NCI-H1417 treated with DMSO at 0.1 percent for 48 hours (cell line): Measurements from ENCODE around the gene SUPT5H.

Source experiments
- DNase-seq: peaks from one replicate; lab custom pipeline; 2025; lab: John Stamatoyannopoulos, UW

Gene SUPT5H

DNA sequence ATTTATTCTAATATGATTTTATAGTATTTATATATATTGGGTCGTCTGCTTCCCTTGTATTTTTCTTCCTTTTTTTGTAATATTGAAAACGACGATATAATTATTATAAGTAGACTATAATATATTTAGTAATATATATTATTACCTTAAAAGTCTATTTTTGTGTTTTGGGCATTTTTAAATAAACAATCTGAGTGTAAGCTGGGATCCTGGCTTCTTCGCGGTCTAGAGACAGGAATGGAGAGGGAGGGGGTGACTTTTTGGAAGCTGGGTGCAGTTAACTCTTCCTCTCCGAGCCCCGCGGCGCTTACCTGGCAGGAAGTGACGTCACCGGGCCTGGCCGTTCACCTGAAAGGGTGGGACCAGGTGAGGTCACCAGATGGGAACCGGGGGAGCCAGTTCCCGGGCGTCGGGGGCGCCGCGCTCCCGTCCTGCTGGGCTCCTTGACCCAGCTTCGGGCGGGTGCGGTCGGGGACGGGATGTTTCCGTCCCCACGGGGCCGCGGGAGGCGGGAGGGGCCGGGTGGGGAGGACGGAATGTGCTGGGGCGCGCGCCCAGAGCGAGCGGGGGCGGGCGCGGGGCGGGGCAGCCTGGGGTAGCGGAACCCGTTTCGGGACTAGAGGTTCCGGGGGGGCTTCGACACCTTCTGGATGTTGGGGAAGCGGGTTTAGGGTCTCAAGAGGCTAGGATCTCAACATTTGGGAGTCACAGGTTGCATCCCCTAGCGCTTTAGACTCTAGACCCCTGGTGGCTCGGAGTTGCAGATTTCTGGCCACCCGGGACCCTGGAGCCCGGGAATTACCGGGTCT is 36.0 kb upstream of the SUPT5H start:
- peak; percentile 27 for DNase-seq

- no peak for DNase-seq
Observed at GRCh38 chr19:39410017-39410830, 35.2 kb upstream of the SUPT5H start.

DNA sequence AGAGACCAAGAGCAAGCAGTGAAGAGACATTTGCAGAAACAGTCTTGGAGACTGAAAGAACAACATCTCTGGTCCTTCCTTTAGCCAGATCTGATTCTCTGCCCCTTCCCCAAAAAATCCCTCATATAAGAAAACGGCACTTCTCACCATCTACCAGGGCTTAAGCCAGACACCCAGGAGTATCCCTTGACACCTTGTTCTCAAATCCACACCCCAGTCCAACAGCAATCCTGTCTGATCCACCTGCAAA is 34.6 kb upstream of the SUPT5H start:
- no peak for DNase-seq

GRCh38 chr19:39411081-39411831 is 34.1 kb upstream of the SUPT5H start:
- DNase-seq: no peak

- DNase-seq: peak; percentile 83
Observed at GRCh38 chr19:39411832-39412099, 33.6 kb upstream of the SUPT5H start.

- DNase-seq: peak; percentile 84
Observed at GRCh38 chr19:39412100-39412866, 33.1 kb upstream of the SUPT5H start, which contains the start of gene PLEKHG2. PLEKHG2 (plus strand) TSS chr19:39412669; CDS start chr19:39414087, 1,418 bp downstream.

DNA sequence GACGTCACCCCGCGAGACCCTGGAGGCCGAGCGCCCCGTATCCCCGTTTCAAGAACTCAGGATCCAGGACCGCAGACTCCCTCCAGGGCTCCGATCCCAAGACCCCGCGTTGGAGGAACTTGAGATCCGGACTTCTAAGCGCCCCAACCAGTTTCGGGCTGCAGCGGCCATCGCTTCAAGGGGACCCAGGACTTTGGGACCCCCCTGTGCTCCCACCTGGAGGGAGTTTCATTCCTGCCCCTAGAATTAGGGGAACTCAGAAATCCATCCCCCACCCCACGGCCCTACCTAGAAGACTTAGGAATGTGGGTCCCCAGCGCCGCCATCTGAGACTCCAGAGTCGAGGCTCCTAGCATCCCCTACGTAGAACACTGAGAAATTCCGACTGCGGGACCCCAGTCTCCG is 32.5 kb upstream of the SUPT5H start:
- DNase-seq: no peak

DNA sequence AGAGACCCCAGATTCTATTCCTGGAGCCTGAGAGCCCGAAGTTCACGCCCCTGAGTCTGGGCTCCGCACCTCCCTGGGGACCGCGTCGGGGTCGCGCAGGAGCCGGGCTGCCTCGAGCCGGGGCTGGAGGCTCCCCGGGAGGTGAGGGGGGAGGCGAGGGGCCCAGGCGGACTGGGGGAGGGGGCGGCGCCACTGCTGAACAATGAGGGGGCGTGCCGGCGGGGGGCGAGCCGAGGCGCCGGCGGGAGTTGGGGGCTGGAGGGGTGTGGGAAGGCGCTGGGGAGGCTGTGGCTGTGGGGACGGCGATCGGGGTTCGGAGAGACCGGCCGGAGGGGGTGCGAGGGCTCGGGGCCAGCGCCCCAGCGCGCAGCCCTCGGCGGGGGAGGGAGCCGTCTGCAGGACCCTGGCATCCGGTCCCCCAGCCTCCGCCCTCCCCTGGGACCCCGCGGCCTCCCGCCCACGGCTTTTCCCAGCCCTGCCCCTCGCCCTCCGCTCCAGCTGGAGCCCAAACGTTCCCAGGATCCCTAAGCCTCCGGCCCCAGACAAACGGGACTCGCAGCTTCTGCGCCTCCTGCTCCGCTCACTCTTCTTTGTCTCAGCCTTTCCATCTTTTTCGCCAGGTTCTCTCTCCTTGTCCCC is 32.0 kb upstream of the SUPT5H start:
- no peak for DNase-seq

DNA sequence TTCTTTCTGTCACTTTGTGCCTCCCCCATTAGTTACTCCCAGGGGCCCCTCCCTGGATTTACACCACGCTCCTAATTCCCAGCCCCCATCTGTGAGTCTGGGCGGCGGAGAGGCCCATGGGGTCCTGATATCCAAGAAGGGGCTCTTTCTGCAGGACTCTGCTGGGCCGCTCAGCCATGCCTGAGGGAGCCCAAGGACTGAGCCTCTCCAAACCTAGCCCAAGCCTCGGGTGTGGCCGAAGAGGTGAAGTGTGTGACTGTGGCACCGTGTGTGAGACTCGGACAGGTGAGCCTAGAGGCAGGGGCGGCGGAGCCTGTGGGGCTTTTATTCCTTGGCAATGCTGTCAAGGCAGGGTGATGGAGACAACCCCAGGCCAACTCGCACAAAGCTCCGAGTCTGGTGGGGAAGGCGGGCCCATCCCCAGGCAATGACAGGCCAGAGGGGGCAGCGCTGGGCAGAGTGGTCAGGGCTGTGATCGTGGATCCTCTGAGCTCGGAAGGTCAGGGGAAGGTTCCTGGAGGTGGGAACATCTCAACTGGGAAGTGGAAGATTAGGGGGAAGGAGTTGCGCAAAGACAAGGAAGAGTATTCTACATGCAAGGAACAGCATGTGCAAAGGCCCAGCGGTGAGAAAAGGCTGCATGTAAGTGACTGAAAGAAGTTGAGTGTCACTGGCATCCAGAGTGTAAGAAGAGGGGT is 31.3 kb upstream of the SUPT5H start:
- DNase-seq: no peak

DNA sequence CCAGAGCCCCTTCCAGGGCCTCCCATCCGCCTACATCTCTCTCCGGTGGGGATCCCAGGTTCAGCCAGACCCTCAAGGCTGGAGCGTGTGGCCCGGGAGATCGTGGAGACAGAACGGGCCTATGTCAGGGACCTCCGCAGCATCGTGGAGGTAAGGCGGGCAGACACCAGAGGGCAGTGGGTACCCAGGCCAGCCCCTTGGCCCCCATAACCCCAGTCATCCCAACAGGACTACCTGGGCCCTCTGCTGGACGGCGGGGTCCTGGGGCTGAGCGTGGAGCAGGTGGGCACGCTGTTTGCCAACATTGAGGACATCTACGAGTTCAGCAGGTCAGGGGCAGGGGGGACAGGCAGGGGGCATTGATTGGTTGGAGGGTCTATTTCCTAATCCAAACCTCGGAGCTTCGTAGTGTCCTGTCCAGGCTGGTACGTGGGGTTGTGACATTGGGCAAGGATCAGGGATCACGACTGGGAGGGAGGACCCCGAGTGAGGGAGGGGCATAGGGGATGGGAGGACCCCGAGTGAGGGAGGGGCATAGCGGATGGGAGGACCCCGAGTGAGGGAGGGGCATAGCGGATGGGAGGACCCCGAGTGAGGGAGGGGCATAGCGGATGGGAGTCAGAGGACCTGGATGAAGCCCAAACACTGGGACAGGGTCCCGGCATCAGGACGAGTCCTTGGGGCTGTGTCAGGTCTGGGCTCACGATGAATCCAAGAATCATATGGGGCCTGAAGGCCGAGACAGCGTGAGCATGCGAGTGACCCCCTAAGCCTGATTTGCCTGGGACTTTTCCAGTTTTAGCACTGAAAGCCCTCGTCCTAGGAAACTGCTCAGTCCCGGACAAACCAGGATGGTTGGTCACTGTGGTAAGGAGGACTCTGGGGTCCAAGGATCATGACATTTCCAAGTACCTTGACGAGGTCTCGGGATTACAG is 30.0 kb upstream of the SUPT5H start:
- DNase-seq: no peak

- no peak for DNase-seq
Observed at GRCh38 chr19:39416152-39417120, 28.9 kb upstream of the SUPT5H start.

GRCh38 chr19:39417463-39418181 is 27.8 kb upstream of the SUPT5H start:
- no peak for DNase-seq

DNA sequence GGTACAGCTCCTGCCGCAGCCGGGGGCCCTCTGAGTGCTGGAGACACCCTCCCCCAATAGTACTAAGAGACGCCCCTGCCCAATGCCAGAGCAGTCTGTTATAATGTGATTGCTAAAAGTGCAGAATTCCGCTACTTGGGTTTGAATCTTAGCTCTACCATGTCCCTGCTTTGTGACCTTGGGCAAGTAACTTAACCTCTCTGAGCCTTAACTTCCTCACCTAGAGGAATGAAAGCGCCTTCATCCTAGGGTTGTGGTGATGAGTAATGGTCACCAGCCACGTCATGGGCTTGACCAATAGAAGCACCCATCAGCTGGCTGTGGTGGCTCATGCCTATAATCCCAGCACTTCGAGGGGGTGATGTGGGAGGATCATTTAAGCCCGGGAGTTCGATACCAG is 26.4 kb upstream of the SUPT5H start:
- DNase-seq: no peak

DNA sequence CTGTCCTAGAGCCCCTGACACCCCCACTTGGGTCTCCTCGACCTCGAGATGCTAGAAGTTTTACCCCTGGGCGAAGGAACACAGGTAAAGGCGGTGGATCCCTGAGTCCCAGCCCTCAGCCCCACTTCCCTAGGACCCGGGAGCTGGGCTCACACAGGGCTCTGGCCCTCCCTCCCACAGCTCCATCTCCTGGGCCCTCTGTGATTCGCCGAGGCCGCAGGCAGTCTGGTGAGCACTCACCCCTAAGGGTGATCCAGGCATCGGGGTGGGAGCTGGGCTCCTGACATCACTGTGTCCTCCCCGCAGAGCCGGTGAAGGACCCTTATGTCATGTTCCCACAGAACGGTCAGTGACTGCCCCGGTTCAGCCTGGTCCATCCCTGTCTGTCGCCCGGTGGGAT is 24.6 kb upstream of the SUPT5H start:
- no peak for DNase-seq

DNA sequence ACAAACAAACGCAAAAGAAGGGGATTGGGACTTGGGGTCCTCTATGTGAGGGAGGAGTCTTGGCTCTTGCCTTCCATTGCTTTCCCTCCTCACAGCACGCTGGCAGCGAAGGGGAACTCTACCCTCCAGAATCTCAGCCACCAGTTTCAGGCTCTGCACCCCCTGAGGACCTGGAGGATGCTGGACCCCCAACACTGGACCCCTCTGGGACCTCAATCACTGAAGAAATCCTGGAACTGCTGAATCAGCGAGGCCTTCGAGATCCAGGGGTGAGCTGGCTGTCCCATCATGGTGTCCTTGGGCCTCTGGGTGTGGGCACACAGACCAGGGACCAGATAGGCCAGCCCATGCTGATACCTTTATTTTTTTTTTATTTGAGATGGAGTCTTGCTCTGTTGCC is 23.4 kb upstream of the SUPT5H start:
- no peak for DNase-seq

- DNase-seq: no peak
Observed at GRCh38 chr19:39423258-39424086, 21.9 kb upstream of the SUPT5H start.

- no peak for DNase-seq
Observed at GRCh38 chr19:39424934-39425333, 20.4 kb upstream of the SUPT5H start.
